GM10248 (cell line): ENCODE measurements around the gene LY9.

Experiments used
- CTCF ChIA-PET: fragments of 300-600 bp; sonication (Branson Sonifier 250); formaldehyde crosslinking; extraction: SDS; loops from one replicate; lab custom pipeline; 2021; ENCODE audit warnings: antibody characterized with exemption; lab: Yijun Ruan, JAX
- POLR2A ChIA-PET: fragments of 350-650 bp; sonication (Branson Sonifier 250); formaldehyde crosslinking; extraction: SDS; loops from one replicate; lab custom pipeline; 2020; ENCODE audit warnings: antibody characterized with exemption; lab: Yijun Ruan, JAX
- DNase-seq: peaks from one replicate; pipeline ENCODE4 v3.0.0; 2012; ENCODE audit errors: extremely low spot score
- TF ChIP-seq, protein P1 (sequence below): IDR thresholded peaks from 2 replicates; pipeline ENCODE4 v1.5.1; 2012; ENCODE audit warnings: mild to moderate bottlenecking, low read depth; ENCODE audit errors: extremely low read depth, missing control alignments, control extremely low read depth

The LY9 gene

DNA sequence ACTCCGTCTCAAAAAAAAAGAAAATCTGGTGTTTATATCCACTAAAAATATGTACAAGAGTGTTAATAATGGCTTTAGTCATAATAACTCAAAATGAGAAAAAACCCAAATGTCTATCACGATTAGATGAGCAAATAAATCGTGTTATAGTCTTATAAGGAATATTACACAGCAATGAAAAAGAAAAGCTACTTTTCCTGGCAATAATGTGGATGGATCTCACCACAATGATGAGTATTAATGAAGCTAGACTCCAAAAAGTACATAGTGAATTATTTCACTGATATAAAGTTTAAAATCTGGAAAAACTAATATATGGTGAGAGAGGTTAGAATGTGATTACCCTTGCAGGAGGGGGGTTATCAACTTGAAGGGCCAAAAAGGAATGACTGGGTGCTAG, 57.0 kb downstream of the LY9 start:
- ChIA-PET CTCF (interaction anchor here (0.6 to 4.0 kb wide), 8 partner anchors 11 to 137 kb away, joined by 3 to 26 read pairs (median 3); partner anchors contain the start of genes CD244 and ITLN2), POLR2A (no interaction called here)

DNA sequence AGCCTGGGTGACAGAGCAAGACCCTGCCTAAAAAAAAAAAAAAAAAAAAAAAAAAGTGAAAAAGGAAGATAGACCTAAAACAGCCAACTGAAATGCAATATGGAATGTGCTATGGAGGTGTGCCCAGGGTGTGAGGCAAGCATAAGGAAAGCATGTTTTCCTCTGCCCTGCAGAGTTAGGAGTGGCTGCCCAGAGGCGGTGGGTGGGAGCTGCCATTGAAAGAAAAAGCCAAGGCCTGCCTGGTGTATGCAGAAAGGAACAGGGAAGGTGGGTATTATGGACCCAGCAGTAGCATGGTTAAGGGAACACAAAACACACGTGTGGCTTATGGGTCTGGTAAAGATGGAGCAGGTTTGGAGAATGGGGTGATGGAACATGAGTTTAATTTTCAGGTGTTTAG, 57.8 kb downstream of the LY9 start:
- no peak for DNase-seq
- ChIA-PET POLR2A (no interaction called here), CTCF (interaction anchor here (0.6 to 4.0 kb wide), 8 partner anchors 10 to 137 kb away, joined by 3 to 26 read pairs (median 3); partner anchors contain the start of genes CD244 and ITLN2)
- TF ChIP-seq, protein P1, sequence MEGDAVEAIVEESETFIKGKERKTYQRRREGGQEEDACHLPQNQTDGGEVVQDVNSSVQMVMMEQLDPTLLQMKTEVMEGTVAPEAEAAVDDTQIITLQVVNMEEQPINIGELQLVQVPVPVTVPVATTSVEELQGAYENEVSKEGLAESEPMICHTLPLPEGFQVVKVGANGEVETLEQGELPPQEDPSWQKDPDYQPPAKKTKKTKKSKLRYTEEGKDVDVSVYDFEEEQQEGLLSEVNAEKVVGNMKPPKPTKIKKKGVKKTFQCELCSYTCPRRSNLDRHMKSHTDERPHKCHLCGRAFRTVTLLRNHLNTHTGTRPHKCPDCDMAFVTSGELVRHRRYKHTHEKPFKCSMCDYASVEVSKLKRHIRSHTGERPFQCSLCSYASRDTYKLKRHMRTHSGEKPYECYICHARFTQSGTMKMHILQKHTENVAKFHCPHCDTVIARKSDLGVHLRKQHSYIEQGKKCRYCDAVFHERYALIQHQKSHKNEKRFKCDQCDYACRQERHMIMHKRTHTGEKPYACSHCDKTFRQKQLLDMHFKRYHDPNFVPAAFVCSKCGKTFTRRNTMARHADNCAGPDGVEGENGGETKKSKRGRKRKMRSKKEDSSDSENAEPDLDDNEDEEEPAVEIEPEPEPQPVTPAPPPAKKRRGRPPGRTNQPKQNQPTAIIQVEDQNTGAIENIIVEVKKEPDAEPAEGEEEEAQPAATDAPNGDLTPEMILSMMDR, result no peak

More for the DNA sequence above, 57.0 kb downstream of the LY9 start:
- no peak for DNase-seq
- TF ChIP-seq, protein P1, result no peak

DNA sequence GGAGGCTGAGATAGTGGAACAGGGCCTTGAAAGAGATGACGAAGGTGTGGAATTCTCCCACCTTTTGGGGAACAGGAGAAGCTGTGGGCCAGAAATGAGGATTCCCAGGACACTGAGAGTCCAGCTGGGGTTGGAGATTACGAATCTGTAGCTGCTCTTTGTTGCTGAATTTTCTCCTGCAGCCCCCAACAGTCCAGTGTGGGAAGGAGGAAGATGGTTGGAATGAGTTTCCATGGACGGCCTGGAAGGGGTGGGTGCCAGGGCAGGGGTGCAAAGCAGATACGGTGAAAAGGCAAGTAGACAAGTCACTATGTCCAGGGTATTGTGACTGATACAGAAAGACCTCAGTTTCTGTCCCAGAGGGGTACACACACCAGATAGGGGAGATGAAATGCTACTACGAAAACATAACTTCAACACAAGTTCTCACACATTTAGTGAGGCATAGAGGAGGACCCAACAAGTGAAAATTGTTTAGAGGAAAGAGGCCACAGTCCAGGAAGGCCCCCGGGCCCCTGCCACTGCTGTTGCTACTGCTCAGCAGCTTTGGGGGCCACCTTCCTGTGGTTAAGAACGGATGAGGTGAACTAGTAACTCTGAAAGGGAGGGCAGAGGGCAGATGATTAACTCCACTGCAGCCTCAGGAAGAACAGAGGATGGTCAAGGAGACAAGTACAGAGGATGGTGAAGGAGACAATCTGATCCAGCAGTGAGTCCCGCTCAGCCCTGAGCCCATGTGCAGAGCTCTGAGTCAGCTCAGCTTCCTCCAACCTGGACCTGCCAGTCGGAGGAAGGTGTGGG, 59.4 kb downstream of the LY9 start:
- peak; percentile 53 for DNase-seq
- CTCF ChIA-PET, result interaction anchor here (0.8 to 4.0 kb wide), 11 partner anchors 10 to 180 kb away, joined by 3 to 26 read pairs (median 3); no protein-coding TSS in a partner anchor

DNA sequence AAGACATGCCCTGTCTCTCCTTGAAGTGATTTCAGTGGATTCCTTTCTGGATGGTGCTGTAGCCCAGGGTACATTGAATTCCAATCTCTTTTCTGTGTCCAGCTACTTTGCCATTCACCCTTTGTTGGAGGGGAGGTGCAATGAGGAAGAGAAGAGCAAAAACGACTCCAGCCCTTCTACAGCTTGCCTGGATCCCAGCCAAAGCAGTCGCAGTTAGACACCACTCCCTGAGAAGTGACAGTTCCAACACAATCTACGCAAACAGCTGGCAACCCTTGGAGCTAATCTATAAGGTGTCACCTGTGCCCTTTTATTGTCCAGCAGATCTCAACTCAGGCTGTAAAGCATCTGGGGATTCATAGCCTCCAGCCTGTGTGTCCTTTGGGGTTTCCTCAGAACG, 62.1 kb downstream of the LY9 start:
- TF ChIP-seq, protein P1, result no peak
- ChIA-PET POLR2A (no interaction called here), CTCF (interaction anchor here (0.9 to 1.9 kb wide), 5 partner anchors 10 to 434 kb away, joined by 3 to 6 read pairs (median 3); no protein-coding TSS in a partner anchor)
- DNase-seq, result no peak

More for the DNA sequence above, 59.4 kb downstream of the LY9 start:
- TF ChIP-seq, protein P1, result no peak
- POLR2A ChIA-PET, result no interaction called here

DNA sequence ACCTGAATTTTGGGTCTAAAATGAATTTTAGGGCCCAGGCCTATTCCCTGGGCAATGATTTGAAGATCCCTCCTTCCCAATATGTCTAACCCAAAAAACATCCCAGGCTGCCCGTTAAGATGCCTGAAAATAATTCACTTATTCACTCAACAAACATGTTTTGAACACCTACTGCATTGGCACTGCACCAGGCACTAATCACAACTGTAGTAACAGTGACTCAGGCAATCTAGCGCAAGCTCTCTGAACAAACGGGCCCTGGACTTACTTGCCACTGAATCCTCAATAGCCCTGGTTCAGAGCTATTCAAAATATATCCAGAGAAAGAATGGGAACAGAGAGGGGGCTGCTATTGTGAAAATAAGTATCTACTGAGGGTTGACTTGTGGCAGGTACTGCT, 62.5 kb downstream of the LY9 start:
- CTCF ChIA-PET, result interaction anchor here (0.9 to 1.9 kb wide), 4 partner anchors 11 to 433 kb away, joined by 3 to 6 read pairs (median 4); no protein-coding TSS in a partner anchor
- POLR2A ChIA-PET, result no interaction called here
- no peak for DNase-seq
- TF ChIP-seq, protein P1, result no peak

DNA sequence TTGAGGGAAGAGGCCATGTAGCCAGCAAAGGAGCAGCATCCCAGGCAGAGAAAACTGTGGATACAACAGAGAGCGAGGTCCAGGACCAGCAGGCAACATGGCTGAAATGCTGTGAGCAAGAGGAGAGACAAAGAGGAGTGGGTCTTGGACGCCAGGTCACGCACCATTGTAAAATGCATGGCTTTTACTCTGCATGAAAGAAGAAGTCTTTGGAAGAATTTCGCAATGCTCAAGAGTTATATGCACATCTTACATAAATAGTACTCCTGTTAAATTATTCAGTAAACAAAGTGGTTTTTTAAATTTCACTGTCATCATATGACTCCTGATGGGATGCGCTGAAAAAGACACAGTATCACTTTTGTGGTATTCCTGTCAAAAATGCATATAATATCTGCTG, 63.2 kb downstream of the LY9 start:
- ChIA-PET POLR2A (no interaction called here), CTCF (interaction anchor here (0.9 kb wide), 1 partner anchor 11 kb away, joined by 3 read pairs; no protein-coding TSS in a partner anchor)
- no peak for DNase-seq
- TF ChIP-seq, protein P1, result no peak
